Colonic mucosa (tissue), 4 donors: Measurements from ENCODE around the gene TCF7L2. TPM values are rescaled to one million over a fixed set of nuclear protein-coding genes. Genes with fewer than 3 reads are reported as not detected.

Experiments used
- DNase-seq: peaks from one replicate; pipeline ENCODE4 v3.0.0-alpha.2; 2020
- H3K27ac ChIP-seq: fragments of 200-600 bp; one replicate; pipeline ENCODE4 v1.8.0; 2021
- H3K27me3 ChIP-seq: fragments of 200-600 bp; one replicate; pipeline ENCODE4 v1.8.0; 2021
- H3K36me3 ChIP-seq: fragments of 200-600 bp; one replicate; pipeline ENCODE4 v1.8.0; 2021
- H3K4me1 ChIP-seq: fragments of 200-600 bp; one replicate; pipeline ENCODE4 v1.8.0; 2021; ENCODE audit warnings: mild to moderate bottlenecking
- H3K4me3 ChIP-seq: fragments of 200-600 bp; one replicate; pipeline ENCODE4 v1.8.0; 2021
- H3K9ac ChIP-seq, 2 donors: one replicate each; pipeline ENCODE4 v1.7.0; 2013; ENCODE audit warnings: control low read depth in 2 of 2, low read depth in 2 of 2, low read length in 2 of 2
- H3K9me3 ChIP-seq: fragments of 200-600 bp; one replicate; pipeline ENCODE4 v1.8.0; 2021
- CTCF ChIP-seq: fragments of 200-600 bp; IDR thresholded peaks from one replicate; pipeline ENCODE4 v1.8.0; 2022; ENCODE audit warnings: antibody characterized with exemption, mild to moderate bottlenecking
- intact Hi-C: fragments of 100-400 bp; cut with DNase I; formaldehyde crosslinking; loops from one replicate; pipeline ENCODE4 v1.14.1; 2022
- total RNA-seq, 2 donors: library from RNA; stranded (reverse); fragmentation: NEBNext Ultra II Directional in 1 of 2; extraction: Animal tissue kit (Norgen Biotek cat#: 25700) in 1 of 2; gene quantifications; one replicate each; pipeline ENCODE4 v1.2.1, GENCODE V29; 2021
- donor health status: healthy.
- donor health status: DM: no; HTN: no; CAD: no.
- donor health status: DM: no; HTN: no; CAD: no.

TCF7L2 gene
- total RNA-seq, 2 donors from 2014 or later = 65.1 to 98.9 TPM

GRCh38 chr10:112989826-112990225 lies 39.8 kb downstream of the TCF7L2 start:
- H3K9me3 ChIP-seq = no peaks in the 10 kb centered on the region
- intact Hi-C loops = no loop called here
- no peak for DNase-seq
- TF ChIP-seq CTCF = no peak
- no peak overlapping the region for H3K27ac ChIP-seq
- no peak overlapping the region for H3K9ac ChIP-seq
- no peaks in the 10 kb centered on the region for H3K27me3 ChIP-seq
- H3K4me1 ChIP-seq = peaks cover 6% of the 10 kb centered on the region
- H3K4me3 ChIP-seq = no peak overlapping the region
- no peaks in the 10 kb centered on the region for H3K36me3 ChIP-seq

GRCh38 chr10:112990271-112990670 lies 40.2 kb downstream of the TCF7L2 start:
- no peak for TF ChIP-seq CTCF
- no peak for DNase-seq
- intact Hi-C loops = no loop called here
- no peak overlapping the region for H3K4me3 ChIP-seq
- H3K27me3 ChIP-seq = no peaks in the 10 kb centered on the region
- H3K36me3 ChIP-seq = no peaks in the 10 kb centered on the region
- peaks cover 6% of the 10 kb centered on the region for H3K4me1 ChIP-seq
- no peaks in the 10 kb centered on the region for H3K9me3 ChIP-seq
- no peak overlapping the region for H3K9ac ChIP-seq
- no peak overlapping the region for H3K27ac ChIP-seq

DNA sequence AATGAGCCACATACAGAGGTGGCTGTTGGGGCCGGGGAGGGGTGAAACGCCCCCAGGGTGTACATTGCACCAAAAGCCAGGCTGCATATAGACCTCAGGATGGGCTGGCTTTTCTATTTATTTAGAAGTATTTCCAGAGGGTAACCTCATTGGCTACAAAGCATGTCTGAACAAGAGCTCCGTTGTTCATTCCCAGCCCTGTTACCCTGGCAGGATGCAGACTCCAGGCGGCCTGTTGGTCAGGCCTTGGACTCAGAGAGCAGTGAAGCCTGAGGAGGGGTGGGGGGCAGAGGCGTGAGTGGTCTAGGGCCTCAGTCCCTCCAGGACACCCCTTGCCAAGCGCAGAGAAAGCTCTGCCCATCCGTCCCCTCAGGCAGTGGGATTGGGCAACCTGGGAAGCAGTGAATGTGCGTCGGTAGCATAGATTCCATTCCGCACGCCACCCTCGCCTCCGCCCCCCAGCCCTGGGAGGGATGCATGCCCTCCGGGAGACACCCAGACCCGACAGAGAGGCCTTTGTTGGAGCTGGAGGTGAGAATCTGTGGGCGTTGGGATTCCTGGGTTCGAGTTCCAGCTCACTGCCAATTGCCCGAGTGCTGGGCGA lies 41.9 kb downstream of the TCF7L2 start:
- DNase-seq = no peak
- Histone ChIP-seq H3K9me3 (no peaks in the 10 kb centered on the region), H3K27me3 (no peaks in the 10 kb centered on the region), H3K4me1 (no peaks in the 10 kb centered on the region), H3K36me3 (no peaks in the 10 kb centered on the region), H3K9ac (no peak overlapping the region), H3K4me3 (no peak overlapping the region), H3K27ac (no peak overlapping the region)
- TF ChIP-seq CTCF = no peak
- intact Hi-C loops = no loop called here

DNA sequence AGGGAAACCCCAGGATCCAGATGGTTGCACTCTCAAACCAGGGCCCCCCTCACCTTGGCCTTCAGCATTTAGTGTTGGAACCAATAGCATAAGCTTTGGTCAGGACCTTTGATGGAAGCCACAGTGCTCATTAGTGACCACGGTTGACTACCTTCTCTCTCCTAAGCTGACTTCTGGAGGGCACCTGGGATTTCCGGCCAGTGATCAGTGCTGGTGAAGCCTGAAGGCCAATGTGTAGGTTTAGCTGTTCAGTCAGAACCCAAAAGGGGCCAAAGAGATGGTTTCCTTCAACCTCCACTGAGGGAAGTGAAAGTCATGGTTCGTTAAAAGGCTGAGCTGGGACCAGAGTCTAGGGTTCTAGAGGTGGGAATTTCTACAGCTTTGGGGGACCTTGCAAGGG lies 46.4 kb downstream of the TCF7L2 start:
- DNase-seq = no peak
- intact Hi-C loops = no loop called here
- Histone ChIP-seq H3K36me3 (no peaks in the 10 kb centered on the region), H3K27me3 (no peaks in the 10 kb centered on the region), H3K9me3 (no peaks in the 10 kb centered on the region), H3K27ac (no peak overlapping the region), H3K9ac (no peak overlapping the region), H3K4me3 (no peak overlapping the region), H3K4me1 (peaks cover 9% of the 10 kb centered on the region)
- no peak for TF ChIP-seq CTCF

DNA sequence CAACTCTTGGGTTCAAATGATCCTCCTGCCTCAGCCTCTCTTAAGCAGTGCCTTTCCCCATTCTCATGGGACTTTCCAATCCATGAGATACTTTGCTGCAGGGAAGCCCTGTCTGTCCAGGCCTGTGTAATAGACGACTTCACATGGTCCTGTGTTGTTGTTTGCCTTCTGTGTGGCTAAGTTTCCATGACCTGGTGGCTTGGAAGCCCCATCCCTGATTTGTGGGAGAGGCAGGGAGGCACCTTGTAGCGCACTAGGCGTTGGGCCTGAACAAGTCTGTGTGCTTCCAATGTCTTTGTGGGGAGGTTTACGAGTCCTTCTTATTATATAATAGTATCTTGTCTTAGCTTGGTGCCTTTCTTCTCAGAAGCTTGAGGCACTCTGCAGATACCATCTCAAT lies 49.1 kb downstream of the TCF7L2 start:
- Histone ChIP-seq H3K27ac (no peak overlapping the region), H3K4me1 (peaks cover 11% of the 10 kb centered on the region)

More for the DNA sequence above, 49.1 kb downstream of the TCF7L2 start:
- H3K9ac ChIP-seq = no peak overlapping the region
- no peak for TF ChIP-seq CTCF
- H3K27me3 ChIP-seq = no peaks in the 10 kb centered on the region
- DNase-seq = no peak
- intact Hi-C loops = no loop called here
- no peaks in the 10 kb centered on the region for H3K9me3 ChIP-seq
- H3K4me3 ChIP-seq = no peak overlapping the region
- no peaks in the 10 kb centered on the region for H3K36me3 ChIP-seq
